ENCODE results near the gene TOX2.

GRCh38 chr20:43915211-43916072, 790 bp downstream of the TOX2 start:
- TF ChIP-seq CTCF (IDR thresholded peaks at IDR 0.05) = no peak
- TF ChIP-seq POLR2A (IDR thresholded peaks at IDR 0.05) = no peak
